HG03108 (cell line): ENCODE data around the gene ANTXR1.

Experiments
- ATAC-seq: cut with Tn5 transposase; IDR thresholded peaks from one replicate; pipeline ENCODE4 v1.9.1; 2021; ENCODE audit warnings: moderate library complexity; ENCODE audit not compliant: unreplicated experiment

Gene ANTXR1

DNA sequence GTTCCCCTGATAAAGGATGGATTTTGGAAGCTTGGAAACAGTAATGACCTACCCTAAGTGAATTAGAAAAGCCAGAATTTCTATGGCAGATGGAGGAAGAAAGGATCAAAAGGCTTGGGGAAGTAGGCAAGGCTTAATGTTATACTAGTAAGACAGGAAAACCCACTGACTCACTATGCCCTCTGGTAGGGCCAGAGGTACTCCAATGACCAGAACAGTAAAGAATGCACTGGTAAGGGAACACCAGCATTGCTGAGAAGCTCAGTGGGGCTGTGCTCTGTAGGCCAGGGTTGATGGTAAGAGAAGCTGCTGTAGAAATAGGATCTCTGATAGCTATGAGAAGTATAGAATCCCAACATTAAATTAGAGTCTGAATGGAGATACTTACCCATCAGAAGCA lies 247.7 kb downstream of the ANTXR1 start:
- ATAC-seq = no peak

DNA sequence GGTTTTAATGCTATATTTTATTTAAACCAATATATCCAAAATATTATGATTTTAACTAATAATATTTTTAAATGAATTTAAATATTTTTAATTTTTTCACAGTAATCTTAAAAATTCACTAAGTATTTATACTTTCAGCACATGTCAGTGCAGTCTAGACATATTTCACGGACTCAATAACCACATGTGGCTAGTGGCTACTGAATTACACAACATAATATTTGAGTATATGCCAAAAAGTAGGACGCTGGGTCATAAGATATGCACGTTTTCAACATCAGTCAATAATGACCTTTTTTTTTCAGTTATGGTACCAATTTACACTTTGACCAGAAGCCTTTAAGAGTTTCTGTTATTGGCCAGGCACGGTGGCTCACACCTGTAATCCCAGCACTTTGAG lies 256.4 kb downstream of the ANTXR1 start:
- ATAC-seq = no peak

DNA sequence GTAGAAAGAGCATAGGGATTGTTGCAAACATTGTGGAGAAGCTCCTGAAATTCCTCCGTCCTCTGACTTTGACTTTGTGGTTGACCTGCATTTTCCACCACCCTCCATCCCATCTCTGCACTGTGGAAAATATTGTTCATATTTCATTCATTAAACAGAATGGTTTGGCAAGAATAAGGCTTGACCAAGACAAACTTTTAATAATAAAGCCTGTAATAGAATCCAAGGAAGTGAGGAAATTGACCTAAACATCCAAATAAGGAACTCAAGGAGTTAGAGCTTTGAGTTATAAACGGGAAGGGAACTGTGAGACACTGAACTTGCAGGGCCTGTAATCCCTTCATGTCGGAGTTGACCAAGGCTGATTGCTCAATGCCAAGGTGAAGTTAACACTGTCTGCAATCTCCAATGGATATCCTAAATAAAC lies 258.9 kb downstream of the ANTXR1 start:
- ATAC-seq = no peak

DNA sequence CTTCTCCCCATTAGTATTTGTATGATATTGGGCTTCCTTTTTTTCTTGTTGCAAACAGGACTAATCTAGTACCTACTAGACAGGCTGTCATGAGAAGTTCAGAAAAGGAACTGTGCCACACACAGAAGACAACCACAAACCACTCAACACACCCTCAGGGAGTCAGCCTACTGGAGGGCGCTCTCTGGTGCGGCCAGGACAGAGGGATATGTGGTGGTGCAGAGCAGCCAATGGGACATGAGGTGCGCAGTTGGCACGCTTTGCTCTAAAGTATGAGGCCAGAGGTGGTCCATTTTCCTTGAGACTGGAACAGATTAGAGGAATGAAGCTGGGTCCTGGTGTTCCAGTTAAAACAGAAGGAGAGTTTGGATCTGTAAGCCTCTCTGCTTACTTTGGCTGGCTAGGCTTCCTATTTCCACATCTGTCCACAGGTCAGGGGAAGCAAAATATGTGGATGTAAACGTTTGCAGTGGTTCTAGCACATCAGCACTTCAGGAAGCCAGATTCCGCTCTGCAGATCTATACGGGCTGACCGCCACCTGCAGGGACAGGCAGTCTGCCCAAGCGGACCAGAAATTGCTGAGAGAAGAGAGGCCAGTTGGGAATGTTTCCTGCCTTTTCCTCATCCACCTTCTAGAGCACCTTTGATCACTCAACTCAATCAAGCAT lies 260.0 kb downstream of the ANTXR1 start:
- no peak for ATAC-seq

DNA sequence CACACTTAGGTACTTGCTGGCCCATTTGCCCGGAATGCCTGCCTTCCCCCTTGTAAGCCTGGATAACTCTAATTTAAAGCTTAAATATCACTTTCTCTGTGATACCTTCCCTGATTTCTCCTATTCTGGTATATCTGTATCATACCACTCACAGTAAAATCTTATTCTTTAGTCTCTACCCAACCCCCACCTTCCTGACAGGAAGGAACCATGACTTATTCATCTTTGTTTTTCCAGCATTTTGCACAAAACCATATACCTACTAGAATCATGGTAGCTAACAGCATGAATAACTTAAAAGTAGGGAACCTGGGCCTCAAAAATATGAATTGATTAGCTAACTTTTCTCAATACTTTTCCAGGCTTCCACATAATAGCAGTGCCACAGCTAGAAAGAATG lies 262.5 kb downstream of the ANTXR1 start:
- no peak for ATAC-seq

DNA sequence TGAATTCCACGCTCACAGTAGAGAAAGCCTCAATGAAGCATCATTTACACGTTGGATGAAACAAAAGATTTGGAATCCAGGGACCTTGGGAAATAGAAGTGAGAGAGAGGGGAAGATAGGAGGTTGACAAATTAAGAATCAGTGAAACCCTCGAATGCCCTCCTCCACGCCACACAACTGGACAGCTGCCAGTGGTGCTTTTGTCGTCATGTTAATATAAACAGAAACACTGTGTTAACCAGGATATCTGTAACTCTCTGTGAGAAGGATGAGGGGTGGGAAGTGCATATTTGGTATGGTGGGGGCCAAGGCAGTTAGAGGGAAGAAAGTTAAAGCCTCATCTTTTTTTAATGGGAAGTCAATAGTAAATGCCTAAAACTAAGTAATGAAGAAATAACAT lies 265.4 kb downstream of the ANTXR1 start:
- no peak for ATAC-seq

DNA sequence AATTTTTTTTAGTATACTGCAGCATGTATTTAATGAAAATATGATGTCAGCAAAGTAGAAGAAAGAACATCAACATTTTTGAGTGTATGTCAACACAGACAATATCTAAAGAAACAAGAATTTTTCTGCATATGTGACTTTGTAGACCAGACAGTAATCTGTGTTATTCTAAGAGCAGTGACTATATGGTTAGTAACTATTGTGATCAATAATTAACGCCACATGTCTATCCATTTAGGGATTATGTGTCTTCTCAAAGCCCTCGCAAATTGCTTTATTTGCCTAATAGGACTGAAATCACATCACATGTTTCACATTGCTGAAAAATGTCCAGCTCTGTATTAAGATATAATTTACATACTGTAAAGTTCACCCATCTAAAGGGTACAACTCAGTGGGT lies 266.2 kb downstream of the ANTXR1 start:
- no peak for ATAC-seq

DNA sequence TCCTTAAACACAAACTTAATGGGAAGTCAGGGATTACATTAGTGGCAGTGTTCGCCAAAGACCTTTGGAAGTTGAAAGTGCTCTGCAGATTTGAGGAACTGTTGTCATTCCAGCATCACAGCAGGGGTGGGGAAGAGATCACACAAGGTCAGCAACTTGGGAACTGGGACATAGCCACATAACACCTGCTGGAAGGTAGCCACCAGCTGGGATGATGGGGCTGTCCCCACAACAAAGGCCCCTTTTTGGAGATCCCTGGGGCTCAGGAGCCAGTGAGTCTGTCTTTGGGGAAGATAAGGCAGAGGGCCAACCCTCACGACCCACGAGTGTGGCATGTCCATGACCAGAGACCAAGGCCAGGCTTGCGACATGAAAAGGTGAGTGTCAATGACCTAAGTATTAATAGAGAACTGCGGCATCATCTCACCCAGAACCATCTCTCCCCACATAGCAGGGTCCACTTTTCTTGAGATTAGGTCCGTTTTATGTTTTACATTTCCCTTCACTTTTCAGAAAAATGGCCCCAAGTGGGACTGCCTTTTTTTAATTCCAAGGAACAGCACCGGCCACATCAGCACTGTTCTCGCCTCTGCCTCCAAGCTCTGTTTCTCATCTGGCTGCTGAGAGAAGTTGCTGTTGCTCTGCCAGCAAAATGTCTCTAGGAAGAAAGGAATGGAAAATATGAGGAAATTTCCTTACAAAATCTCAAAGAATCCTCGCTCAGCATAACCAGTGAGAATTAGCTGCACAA lies 267.1 kb downstream of the ANTXR1 start:
- ATAC-seq = no peak

DNA sequence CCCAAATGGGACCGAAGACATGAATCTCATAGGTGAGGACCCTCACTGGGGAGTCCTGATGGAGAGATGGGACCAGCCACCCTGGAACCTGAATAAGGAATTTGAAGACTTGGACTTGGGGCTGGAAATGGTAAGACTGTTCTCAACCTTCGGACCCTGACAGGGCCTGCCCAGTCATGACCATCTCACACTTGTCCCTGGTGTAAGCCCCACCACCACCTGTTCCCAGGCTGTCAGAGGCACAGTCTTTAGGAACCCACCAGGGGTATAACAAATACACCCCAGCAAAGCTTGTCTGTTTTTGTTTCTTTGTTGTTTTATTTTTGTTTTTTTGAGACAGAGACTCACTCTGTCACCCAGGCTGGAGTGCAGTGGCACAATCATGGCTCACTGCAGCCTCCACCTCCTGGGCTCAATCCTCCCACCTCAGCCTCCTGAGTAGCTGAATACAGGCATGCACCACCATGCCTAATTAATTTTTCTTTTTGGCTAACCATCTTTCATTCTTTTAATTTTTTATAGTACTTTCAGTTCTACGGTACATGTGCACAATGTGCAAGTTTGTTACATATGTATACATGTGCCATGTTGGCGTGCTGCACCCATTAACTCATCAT lies 267.9 kb downstream of the ANTXR1 start:
- no peak for ATAC-seq

DNA sequence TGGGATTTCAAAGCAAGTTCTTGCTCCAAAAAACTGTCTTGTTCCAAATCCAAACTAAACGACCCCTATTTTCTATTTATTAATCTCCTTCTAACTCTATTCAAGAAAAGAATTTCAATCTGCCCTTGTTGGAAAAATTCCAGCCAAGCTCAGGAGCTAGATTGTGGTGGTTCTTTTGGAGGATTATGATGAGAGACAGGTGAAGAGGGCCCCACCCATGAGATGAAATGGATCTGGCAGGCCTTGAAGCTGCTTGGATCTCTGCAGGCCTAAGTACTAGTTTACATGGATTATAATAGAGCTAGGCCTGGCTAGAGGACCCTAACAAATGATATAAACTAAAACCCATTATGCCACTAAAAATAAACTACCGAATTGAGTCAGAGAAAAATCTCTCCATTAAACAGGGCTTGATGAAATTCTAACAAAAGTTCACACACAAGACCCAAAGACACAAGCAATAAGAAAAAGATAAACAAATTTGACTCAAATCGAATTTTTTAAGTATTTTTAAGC lies 272.5 kb downstream of the ANTXR1 start:
- ATAC-seq = no peak

DNA sequence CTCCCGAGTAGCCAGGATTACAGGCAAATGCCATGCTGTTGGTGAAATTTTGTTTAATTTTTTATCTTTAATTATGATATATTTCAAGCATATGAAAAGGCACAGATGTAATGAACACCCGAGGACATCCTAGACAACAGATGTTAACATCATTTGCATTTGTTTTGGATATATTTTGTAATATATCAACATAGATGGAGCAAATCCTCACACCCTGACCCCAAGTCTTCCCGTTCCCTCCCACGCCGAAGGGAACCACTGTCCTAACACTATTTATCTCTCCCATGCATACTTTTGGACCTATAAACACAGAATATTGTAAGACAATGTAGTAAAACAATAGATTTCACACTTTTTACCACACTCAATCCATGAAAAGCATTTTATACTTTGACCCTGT lies 274.6 kb downstream of the ANTXR1 start:
- no peak for ATAC-seq

DNA sequence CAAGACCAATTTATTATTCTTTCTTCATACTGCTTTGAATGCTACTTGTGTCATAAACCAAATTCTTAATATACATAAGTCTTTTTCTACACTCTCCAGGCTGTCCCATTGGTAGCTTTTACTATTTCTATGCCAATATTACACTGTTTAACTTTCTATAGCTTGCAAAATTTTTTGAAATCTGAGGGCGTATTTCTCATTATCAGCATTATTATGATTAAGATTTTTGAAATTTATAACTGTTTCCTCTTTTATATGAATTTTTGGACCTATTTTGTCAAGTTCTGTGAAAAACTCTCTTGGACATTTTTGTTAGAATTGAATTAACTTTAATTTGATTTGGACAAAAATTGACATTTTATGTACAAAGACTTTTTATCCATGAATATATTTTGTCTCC lies 275.4 kb downstream of the ANTXR1 start:
- ATAC-seq = no peak

DNA sequence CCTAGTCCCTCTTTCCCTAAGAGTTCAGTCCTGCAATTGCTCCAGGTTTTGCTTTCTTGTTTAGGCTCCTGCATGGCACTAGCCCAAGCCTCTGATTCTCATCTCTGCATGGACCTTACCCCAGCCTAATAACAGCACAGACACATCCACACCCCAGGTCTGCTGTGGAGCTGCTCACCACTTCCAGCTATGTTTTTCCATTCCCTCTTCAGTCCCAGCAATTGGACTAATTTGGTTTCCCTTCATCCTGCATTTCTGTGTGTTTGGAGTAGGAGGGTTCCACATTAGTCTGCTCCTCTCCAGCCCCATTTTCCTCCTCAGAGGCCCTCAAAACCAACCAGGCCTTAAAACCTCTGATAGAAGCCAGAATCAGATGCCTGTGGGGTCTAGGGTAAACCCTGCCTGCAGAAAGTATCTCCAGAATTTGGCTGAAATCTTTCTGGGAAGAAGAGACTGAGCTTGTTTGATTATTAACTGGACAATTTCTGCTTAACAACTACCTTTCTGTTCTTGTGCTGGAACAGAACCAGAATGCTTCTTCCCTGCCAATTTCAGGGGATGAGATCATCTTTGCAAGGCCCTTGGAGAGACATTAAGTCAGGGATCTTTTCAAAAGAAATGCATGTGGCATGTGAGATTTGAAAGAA lies 278.1 kb downstream of the ANTXR1 start:
- no peak for ATAC-seq

DNA sequence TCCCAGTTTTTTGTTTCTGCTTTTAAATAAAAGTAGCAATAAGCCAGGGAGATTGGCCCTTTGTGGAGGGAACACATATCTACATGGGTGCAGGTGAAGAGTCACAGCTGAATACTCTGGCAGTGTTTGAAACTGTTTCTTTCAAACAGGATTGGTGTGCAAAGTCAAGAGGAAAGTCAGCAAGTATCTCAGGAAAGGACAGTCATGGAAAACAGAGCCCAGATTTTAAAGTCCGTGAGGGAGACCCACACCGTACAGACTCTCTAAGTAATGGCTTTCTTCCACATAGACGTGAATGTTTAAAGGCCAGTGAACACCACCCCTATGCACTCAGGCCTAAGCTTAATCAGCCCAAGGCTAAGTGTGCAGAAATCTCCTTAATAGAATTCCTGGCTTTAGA lies 278.7 kb downstream of the ANTXR1 start:
- ATAC-seq = no peak

DNA sequence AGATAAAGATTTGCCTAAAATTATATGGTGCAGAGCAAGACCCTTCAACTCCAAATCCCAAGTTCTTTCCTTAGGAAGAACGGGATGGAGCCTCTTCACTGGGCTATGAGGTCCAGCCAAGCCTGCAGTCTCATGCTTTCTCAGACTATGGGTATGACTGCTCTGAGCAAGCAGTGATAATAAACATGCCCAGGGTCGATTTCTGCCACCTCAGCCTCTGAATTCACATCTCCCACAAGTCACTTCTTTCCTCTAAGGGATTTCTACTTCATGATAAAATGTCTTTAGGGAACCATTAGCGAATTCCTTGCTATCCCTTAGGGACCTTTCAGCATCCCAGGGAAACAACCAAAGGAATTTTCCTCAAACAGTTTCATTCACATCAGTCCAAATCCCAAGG lies 279.3 kb downstream of the ANTXR1 start:
- ATAC-seq = no peak

DNA sequence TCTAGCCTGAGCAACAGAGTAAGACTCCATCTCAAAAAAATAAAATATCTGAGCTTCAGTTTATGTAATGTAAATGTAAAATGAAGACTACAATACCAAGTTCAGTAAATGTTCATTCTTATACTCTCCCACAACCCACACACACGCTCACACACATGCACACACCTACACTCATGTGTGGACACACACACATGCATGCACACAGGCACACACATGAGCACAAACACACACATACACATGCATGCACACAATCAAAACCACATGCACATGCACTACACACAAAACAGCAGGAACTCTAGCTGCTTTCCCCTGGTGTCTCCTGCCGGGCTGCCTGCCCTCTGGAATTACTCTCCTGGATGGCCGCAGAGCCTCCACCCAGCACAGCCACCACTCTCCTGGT lies 283.4 kb downstream of the ANTXR1 start:
- no peak for ATAC-seq

DNA sequence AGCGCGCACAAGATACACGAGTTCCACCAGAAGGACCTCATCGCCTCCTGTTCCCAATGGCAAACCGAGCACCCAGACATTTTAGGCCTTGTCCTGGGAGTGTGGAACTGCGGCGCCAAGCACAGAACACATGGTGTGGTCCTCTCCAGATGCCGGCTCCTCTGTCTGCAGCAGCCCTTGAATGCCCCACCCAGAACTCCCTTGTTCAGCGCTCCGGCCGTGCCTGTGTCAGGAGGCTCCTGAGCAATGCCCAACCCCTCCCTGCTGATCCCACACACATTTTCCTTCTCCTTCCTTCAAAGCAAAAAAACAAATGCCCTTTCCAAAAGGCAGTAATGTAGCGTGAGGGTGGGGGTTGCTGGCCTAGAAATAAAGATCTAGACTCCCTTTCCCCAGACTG lies 284.2 kb downstream of the ANTXR1 start:
- ATAC-seq = no peak

DNA sequence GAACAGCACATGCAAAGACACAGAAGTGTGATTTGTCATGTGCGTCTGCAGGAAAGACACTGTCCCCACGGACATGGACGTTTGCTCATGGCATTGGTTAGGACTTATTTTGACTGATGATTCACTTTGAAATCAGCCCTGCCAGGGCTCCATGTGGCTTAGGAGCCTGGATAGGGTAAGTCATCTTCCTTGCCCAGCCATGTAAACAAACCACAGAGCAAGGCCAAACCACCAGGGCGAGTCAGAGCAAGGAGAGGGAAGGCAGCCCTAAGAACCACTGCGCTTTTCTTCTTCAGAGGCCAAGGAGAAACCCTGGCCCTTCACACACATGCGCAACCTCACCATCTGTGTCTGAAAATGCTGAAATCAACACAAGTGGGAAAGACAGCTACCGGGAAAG lies 285.3 kb downstream of the ANTXR1 start:
- no peak for ATAC-seq

DNA sequence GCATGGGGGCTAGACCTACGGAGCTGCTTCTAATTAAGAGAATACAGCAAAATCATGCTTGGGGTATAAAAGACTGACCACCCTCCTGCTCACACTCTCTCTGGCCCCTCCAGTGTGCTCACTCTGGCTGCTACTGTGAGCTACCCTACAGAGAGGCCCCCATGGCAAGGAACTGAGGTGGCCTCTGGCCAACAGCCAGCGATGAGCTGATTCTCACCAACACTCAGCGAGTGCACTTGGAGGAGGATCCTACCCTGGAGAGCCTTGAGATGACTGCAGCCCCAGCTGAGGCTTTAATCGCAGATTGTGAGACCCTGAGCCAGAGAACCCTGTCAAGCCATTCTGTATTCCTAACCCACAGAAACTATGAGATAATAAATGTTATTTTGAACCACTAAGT lies 285.9 kb downstream of the ANTXR1 start:
- no peak for ATAC-seq
